Body of pancreas (tissue), 4 donors: ENCODE data around the gene SEC14L2.

Source experiments
- POLR2A ChIP-seq, 3 donors: fragments of 450-650 bp; IDR thresholded peaks; one replicate each; pipeline ENCODE4 v1.6.1; 2016; ENCODE audit warnings: antibody characterized with exemption in 3 of 3, mild to moderate bottlenecking in 2 of 3
- TF ChIP-seq, protein P1 (sequence below), 7 experiments: fragments of 450-650 bp in 4 of 7; fragments of 200-600 bp in 3 of 7; sonication (generic) in 3 of 7; IDR thresholded peaks; one replicate each; pipeline ENCODE4 v1.5.1; 2016 to 2019; ENCODE audit warnings: antibody characterized with exemption in 7 of 7

DNA sequence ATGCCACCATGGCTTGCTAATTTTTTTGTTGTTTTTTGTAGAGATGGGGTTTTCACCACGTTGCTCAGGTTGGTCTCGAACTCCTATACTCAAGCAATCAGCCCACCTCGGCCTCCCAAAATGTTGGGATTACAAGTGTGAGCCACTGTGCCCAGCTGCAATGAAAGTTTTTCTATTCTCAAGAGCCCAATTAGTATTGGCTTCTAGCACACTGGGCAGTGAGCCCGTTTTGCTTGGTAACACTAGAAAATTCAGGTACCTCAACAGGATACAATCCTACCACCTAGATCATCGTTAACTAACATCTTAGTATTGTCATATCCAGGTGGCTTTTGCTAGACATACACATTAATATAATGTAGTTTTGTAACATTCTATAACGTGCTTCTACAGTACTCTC is 56.0 kb downstream of the SEC14L2 start:
- TF ChIP-seq, protein P1, sequence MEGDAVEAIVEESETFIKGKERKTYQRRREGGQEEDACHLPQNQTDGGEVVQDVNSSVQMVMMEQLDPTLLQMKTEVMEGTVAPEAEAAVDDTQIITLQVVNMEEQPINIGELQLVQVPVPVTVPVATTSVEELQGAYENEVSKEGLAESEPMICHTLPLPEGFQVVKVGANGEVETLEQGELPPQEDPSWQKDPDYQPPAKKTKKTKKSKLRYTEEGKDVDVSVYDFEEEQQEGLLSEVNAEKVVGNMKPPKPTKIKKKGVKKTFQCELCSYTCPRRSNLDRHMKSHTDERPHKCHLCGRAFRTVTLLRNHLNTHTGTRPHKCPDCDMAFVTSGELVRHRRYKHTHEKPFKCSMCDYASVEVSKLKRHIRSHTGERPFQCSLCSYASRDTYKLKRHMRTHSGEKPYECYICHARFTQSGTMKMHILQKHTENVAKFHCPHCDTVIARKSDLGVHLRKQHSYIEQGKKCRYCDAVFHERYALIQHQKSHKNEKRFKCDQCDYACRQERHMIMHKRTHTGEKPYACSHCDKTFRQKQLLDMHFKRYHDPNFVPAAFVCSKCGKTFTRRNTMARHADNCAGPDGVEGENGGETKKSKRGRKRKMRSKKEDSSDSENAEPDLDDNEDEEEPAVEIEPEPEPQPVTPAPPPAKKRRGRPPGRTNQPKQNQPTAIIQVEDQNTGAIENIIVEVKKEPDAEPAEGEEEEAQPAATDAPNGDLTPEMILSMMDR (IDR thresholded peaks at IDR 0.05): no peak
- TF ChIP-seq POLR2A (IDR thresholded peaks at IDR 0.05): no peak
